ENCODE data around the gene SFTPB.

The SFTPB gene

GRCh38 chr2:85702172-85702571, 34.2 kb upstream of the SFTPB start:
- no peak for DNase-seq (ENCODE audit: low spot score)

DNA sequence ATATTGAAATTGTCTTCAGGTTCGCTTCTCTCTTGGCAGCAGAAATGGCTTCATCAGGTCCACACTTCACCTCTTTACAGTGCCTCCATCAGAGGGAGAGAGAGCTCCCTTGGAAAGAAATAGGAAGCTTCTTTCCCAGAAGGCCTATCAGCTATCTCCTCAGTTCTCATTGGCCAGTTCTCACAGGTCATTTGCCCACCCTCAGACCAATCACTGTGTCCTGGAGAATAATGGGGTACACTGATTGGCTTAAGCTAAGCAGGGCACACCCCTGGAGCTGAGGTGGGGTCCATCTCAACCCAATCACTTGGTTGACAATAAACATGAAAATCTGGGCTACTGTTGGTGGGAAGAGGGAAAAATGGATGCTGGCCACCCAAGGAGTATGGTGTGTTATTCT, 31.3 kb upstream of the SFTPB start:
- DNase-seq (ENCODE audit: low spot score), result no peak

DNA sequence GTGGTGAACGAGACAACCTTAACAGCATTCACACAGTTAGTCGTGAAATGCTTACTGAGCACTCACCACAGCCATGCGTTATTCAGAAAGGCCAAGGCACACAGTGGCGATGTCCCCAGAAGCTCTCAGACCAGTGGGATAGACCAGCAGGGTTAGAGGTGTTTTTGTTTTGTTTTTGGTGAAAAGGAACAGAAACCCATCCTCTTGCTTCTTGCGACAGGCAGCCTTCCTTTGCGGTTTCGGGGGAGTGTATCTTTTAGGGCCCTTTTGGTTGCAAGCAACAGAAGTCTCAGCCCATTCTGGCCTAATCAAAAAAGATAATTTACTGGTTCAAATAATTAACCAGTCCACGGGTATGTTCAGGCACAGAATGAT, 30.9 kb upstream of the SFTPB start:
- DNase-seq (ENCODE audit: low spot score), result no peak

DNA sequence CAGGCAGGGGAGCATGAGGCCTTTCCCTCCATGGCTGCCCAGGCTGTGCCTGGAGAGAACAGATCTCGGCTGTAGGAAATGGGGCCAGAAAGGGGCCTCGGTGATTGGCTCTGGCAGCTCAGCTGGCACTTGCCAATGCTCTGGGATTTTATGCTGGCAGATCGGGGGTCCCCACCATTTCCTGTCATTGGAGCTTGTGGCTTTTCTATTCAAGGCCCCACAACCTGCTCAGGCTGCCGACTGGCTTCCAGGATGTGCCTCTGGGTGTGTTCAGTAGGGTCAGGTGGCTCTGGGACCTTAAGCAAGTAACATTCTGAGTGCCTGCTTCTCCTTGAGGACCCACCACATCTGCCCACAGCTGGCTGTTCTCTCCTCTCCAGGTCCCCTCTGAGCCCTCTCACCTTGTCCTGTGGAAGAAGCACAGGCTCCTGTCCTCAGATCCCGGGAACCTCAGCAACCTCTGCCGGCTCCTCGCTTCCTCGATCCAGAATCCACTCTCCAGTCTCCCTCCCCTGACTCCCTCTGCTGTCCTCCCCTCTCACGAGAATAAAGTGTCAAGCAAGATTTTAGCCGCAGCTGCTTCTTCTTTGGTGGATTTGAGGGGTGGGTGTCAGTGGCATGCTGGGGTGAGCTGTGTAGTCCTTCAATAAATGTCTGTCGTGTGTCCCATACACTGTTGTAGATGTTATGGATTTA, 30.3 kb upstream of the SFTPB start:
- no peak for DNase-seq (ENCODE audit: low spot score)

DNA sequence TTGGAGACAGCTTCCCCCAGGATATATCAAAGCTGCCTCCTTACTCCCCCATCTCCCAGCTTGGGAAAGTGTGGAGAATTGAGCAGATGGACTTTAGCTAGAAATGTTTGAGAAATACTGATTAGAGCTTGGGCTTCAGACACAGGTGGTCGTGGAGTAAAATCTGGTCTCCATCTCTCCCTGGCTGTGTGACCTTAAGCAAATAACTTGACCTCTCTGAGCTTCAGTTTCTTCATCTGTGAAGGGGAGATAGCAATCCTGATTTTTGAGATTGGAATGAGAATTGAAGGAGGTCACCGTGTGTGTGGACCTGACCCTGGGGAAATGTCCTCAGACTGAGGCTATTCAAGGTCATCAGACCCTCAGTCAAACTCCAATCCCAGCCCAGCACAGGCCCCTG, 29.7 kb upstream of the SFTPB start:
- DNase-seq (ENCODE audit: low spot score), result no peak

- DNase-seq (ENCODE audit: low spot score), result no peak
Observed at GRCh38 chr2:85697096-85697495, 29.1 kb upstream of the SFTPB start.

GRCh38 chr2:85695691-85696668, 28.0 kb upstream of the SFTPB start:
- DNase-seq (ENCODE audit: low spot score), result no peak

DNA sequence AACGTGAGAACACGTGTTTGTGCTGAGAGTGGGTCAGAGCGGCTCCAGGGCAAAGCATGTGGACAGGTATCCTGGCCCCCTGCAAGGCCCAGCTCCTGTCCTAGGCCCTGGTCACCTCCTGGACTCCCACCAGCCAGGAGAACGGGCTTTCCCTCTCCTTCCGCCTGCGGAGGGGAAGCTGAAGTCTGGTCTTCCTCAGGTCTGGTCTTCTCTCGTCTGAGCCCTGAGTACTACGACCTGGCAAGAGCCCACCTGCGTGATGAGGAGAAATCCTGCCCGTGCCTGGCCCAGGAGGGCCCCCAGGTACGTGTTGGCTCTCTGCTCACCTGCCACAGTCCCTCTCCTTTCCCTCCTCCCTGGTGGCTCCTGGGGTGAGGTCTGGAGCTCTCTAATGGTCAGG, 27.1 kb upstream of the SFTPB start:
- DNase-seq (ENCODE audit: low spot score), result no peak

DNA sequence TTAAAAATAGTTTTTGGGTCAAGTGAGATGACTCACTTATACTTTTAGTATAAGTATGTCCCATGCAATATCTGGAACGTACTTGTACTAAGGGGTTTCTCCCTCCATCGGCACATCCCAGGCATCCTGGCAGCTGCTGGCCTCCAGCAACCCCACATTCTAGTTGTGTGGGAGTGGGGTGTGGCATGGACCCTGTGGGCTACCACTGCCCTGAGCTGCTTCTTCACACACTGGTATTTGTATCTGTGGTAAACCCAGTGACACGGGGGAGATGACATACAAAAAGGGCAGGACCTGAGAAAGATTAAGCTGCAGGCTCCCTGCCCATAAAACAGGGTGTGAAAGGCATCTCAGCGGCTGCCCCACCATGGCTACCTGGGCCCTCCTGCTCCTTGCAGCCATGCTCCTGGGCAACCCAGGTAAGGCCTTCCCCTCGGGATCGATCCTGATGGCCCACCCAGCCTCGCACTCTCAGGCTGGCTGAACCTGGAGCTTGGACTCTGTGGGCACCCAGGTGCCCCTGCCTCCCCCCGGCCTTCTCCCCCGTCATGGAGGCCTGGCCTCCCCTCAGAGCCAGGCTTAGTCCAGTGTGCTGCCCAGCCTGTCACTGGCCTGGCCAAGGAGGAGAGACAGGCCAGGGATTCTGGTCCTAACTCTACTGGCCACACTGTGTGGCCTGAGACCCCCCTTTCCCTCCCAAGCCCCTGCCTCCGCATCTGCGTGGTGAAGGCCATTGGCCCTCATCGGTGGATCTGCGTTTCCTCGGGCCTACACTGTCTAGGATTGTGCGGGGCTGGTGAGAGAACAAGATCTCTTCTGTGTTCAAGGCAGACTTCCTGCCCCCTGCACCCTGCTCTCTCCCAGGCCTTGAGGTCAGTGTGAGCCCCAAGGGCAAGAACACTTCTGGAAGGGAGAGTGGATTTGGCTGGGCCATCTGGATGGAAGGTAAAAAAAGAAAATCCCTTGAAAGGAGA, 26.3 kb upstream of the SFTPB start, which contains the start of gene GNLY:
Gene GNLY (plus strand): TSS at position 307 of the 974 bp plus-strand sequence. CDS start 61 bp downstream, at position 368.
- DNase-seq (ENCODE audit: low spot score), result no peak

GRCh38 chr2:85692039-85692645, 24.1 kb upstream of the SFTPB start:
- DNase-seq (ENCODE audit: low spot score), result no peak

DNA sequence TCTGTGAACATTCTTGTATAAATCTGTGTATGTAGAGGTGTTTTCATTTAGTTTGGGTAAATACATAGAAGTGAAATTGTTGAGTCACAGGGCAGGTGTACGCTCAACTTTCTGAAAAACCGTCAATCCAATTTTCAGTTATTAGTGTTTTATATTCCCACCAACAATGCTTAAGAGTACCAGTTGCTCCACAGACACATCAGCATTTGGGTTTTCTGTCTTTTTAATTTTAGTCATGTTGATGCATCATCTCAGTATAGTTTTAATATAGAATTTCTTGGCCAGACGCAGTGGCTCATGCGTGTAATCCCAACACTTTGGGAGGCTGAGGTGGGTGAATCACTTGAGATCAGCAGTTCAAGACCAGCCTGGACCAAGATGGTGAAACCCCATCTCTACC, 22.9 kb upstream of the SFTPB start:
- DNase-seq (ENCODE audit: low spot score), result no peak

- DNase-seq (ENCODE audit: low spot score), result no peak
Observed at GRCh38 chr2:85684806-85685205, 16.8 kb upstream of the SFTPB start.

- DNase-seq (ENCODE audit: low spot score), result no peak
Observed at GRCh38 chr2:85684380-85684779, 16.4 kb upstream of the SFTPB start.

DNA sequence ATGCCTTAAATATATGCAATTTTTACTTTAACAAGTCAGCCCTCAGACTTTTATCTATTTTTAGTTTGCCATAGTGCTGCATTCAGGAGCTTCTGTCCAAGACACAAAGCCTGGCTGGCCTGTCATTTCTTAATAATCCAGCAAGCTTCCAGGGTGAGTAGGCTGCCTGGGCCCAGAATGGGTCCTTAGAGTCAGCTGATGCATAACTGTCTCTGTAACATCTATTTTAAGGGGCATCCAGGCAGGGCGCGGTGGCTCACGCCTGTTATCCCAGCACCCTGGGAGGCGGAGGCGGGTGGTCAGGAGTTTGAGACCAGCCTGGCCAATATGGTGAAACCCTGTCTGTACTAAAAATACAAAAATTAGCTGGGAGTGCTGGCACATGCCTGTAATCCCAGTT, 14.4 kb upstream of the SFTPB start:
- no peak for DNase-seq (ENCODE audit: low spot score)

GRCh38 chr2:85681776-85682175, 13.8 kb upstream of the SFTPB start:
- DNase-seq (ENCODE audit: low spot score), result no peak

DNA sequence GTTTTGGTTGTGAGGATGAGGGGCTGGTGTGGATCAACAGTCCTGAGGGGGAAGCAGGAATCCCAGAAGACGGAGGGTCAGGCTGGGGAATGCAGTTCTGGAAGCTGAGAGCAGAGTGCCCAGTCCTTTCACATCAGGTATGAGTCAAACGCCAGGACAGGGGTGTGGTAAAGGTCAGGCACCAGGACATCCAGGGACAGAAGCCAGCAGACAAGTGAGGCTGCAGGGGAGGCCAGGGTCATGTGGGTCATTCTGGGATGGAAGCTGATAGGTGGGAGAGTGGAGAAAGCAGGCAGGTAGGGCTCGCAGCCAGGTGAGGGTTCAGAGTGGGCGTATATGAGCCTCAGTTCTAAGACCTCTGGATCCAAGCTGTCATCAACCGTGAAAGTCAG, 13.4 kb upstream of the SFTPB start:
- no peak for DNase-seq (ENCODE audit: low spot score)

DNA sequence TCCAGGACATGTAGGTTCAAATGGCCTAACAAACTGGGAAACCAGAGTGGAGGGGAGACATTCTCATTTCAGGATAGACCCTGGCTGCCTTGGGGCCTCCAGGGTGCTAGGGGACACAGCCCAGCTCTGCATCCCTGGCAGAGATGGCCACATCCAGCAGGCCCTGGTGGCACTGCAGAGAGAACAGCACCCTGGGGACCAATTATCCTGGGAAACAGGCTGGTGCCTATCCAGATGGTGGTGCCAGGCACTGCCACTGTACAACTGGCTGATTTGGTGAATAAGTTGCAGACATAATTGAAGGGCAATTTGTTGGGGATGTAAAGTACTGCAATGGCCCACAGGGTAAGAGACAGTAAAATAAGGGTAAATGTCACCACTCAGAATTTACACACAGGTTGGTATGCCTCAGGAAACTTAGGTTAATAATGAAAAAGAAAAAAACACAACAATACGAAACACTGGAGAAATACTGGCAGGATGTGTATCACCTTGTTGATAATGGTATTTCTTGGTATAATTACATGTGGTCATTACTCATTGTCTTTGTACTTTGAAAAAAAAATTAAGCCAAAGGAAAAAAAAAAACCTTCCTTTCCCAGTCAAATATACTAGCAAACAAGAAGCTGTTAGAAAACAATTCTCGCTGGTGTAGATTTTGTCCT, 12.8 kb upstream of the SFTPB start:
- no peak for DNase-seq (ENCODE audit: low spot score)

GRCh38 chr2:85678794-85679672, 11.0 kb upstream of the SFTPB start:
- DNase-seq (ENCODE audit: low spot score), result peak; percentile 94

DNA sequence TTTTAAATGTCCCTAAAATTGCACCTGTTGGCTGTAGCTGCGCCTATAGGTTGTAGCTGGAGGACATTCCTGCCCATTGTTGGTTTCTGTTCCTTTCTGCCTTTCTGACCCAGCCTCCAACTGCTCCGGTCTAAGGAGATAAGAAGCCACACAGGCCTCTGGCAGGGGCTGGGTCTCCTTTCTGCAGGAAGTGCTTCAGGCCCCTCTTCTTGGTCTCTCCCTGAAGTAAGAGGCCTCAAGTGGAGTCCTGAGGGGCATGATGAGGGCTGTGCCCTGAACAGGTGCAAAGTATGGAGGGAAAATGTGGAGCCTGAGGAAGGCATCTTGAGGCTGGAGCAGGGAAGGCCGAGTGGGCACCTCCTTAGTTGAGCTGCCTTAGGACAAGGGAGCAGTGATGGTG, 10.4 kb upstream of the SFTPB start:
- DNase-seq (ENCODE audit: low spot score), result no peak

All from HuH-7 (cell line).